Mucosa of rectum (tissue), 2 donors: ENCODE data around the gene TUBA4A.
A peak's percentile ranks its signal among the peaks of the same experiment; 100 is the strongest.
"Not testable (repeated sequence)": the region's sequence is repeated elsewhere in the genome, so short reads cannot be mapped to it uniquely, and the experiment has no call there.

Source experiments
- H3K27ac ChIP-seq, 2 donors: one replicate each; pipeline ENCODE4 v1.7.0; 2013; ENCODE audit warnings: inconsistent platforms in 2 of 2, low read depth in 2 of 2, low read length in 2 of 2
- H3K27me3 ChIP-seq, 2 donors: one replicate each; pipeline ENCODE4 v1.7.0; 2013; ENCODE audit warnings: low read length in 2 of 2; ENCODE audit not compliant: control insufficient read depth in 2 of 2, insufficient read depth in 2 of 2
- H3K36me3 ChIP-seq, 2 donors: one replicate each; pipeline ENCODE4 v1.7.0; 2013; ENCODE audit warnings: low read length in 2 of 2; ENCODE audit not compliant: control insufficient read depth in 2 of 2, insufficient read depth in 2 of 2
- H3K4me1 ChIP-seq, 2 donors: one replicate each; pipeline ENCODE4 v1.7.0; 2013; ENCODE audit warnings: low read length in 2 of 2, mild to moderate bottlenecking in 1 of 2; ENCODE audit not compliant: control insufficient read depth in 2 of 2, insufficient read depth in 2 of 2
- H3K4me3 ChIP-seq, 2 donors: one replicate each; pipeline ENCODE4 v1.7.0; 2013; ENCODE audit warnings: low read length in 2 of 2
- H3K9ac ChIP-seq, 2 donors: one replicate each; pipeline ENCODE4 v1.7.0; 2013; ENCODE audit warnings: low read length in 2 of 2, low read depth in 1 of 2, mild to moderate bottlenecking in 1 of 2
- H3K9me3 ChIP-seq, 2 donors: one replicate each; pipeline ENCODE4 v1.7.0; 2013; ENCODE audit warnings: low read length in 2 of 2; ENCODE audit not compliant: control insufficient read depth in 2 of 2
- donor health status: healthy.
- donor health status: Normal muscosa, but diverticular disease.

TUBA4A gene

GRCh38 chr2:219270055-219270372, 16.3 kb upstream of the TUBA4A start:
- Histone ChIP-seq H3K4me1 (peaks cover 0 to 3% of the 10 kb centered on the region in 2 donors), H3K9me3 (no peaks in the 10 kb centered on the region), H3K36me3 (no peaks in the 10 kb centered on the region), H3K9ac (no peak overlapping the region), H3K27ac (no peak overlapping the region), H3K27me3 (no peaks in the 10 kb centered on the region), H3K4me3 (no peak overlapping the region)

- Histone ChIP-seq H3K27ac (no peak overlapping the region), H3K4me1 (peaks cover 0 to 3% of the 10 kb centered on the region in 2 donors), H3K9me3 (no peaks in the 10 kb centered on the region), H3K4me3 (no peak overlapping the region), H3K9ac (no peak overlapping the region), H3K36me3 (no peaks in the 10 kb centered on the region), H3K27me3 (no peaks in the 10 kb centered on the region)
Observed at GRCh38 chr2:219269362-219270054, 15.8 kb upstream of the TUBA4A start.

- Histone ChIP-seq H3K36me3 (no peaks in the 10 kb centered on the region), H3K9me3 (no peaks in the 10 kb centered on the region), H3K27me3 (no peaks in the 10 kb centered on the region), H3K9ac (no peak overlapping the region), H3K27ac (no peak overlapping the region), H3K4me1 (peaks cover 0 to 3% of the 10 kb centered on the region in 2 donors), H3K4me3 (no peak overlapping the region)
Observed at GRCh38 chr2:219268294-219268693, 14.6 kb upstream of the TUBA4A start.

- Histone ChIP-seq H3K27ac (no peak overlapping the region), H3K4me3 (no peak overlapping the region), H3K9ac (no peak overlapping the region), H3K36me3 (no peaks in the 10 kb centered on the region), H3K27me3 (no peaks in the 10 kb centered on the region), H3K4me1 (peaks cover 0 to 3% of the 10 kb centered on the region in 2 donors), H3K9me3 (no peaks in the 10 kb centered on the region)
Observed at GRCh38 chr2:219266886-219267285, 13.2 kb upstream of the TUBA4A start.

GRCh38 chr2:219266232-219266631, 12.5 kb upstream of the TUBA4A start:
- Histone ChIP-seq H3K27me3 (no peaks in the 10 kb centered on the region), H3K27ac (no peak overlapping the region), H3K9me3 (no peaks in the 10 kb centered on the region), H3K4me1 (peaks cover 0 to 3% of the 10 kb centered on the region in 2 donors), H3K36me3 (no peaks in the 10 kb centered on the region), H3K9ac (no peak overlapping the region), H3K4me3 (no peak overlapping the region)

GRCh38 chr2:219261024-219261855, 7.5 kb upstream of the TUBA4A start:
- no peaks in the 10 kb centered on the region for H3K36me3 ChIP-seq
- H3K4me3 ChIP-seq: no peak overlapping the region
- H3K27me3 ChIP-seq: peaks cover 0 to 2% of the 10 kb centered on the region in 2 donors
- H3K27ac ChIP-seq: no peak overlapping the region
- no peaks in the 10 kb centered on the region for H3K4me1 ChIP-seq
- H3K9ac ChIP-seq: no peak overlapping the region
- H3K9me3 ChIP-seq: no peaks in the 10 kb centered on the region

GRCh38 chr2:219258942-219259341, 5.2 kb upstream of the TUBA4A start:
- not testable (repeated sequence) for H3K36me3 ChIP-seq, H3K9me3 ChIP-seq, H3K27me3 ChIP-seq, H3K4me3 ChIP-seq, H3K9ac ChIP-seq, H3K27ac ChIP-seq, H3K4me1 ChIP-seq

- H3K27ac ChIP-seq: peak overlapping the region; percentile 67 to 89
- H3K27me3 ChIP-seq: peaks cover 0 to 2% of the 10 kb centered on the region in 2 donors
- no peaks in the 10 kb centered on the region for H3K9me3 ChIP-seq
- H3K36me3 ChIP-seq: peaks cover 10 to 14% of the 10 kb centered on the region in 2 donors
- peak overlapping the region; percentile 68 to 89 for H3K4me3 ChIP-seq
- H3K9ac ChIP-seq: peak overlapping the region; percentile 82 to 86
- H3K4me1 ChIP-seq: peaks cover 34 to 37% of the 10 kb centered on the region in 2 donors
Observed at GRCh38 chr2:219254590-219255201, 978 bp upstream of the TUBA4A start.

GRCh38 chr2:219252900-219253752, 592 bp downstream of the TUBA4A start, which contains the start of gene TUBA4B:
Gene TUBA4B, plus strand, starts transcription at chr2:219253243. Its CDS starts 165 bp downstream, at chr2:219253408.
- H3K4me1 ChIP-seq: peaks cover 49 to 53% of the 10 kb centered on the region in 2 donors
- no peaks in the 10 kb centered on the region for H3K27me3 ChIP-seq
- H3K9ac ChIP-seq: peak within 1 kb of the TSS; percentile 86 to 88
- no peaks in the 10 kb centered on the region for H3K9me3 ChIP-seq
- H3K27ac ChIP-seq: peak within 1 kb of the TSS; percentile 67 to 89
- H3K4me3 ChIP-seq: peak within 1 kb of the TSS; percentile 68 to 89
- H3K36me3 ChIP-seq: peaks cover 11 to 18% of the 10 kb centered on the region in 2 donors
